Measurements from ENCODE around the gene SMARCD1. TPM values are rescaled to one million over a fixed set of nuclear protein-coding genes. Genes with fewer than 3 reads are reported as not detected.
A peak's percentile ranks its signal among the peaks of the same experiment; 100 is the strongest.

SMARCD1 gene
- total RNA-seq, 1 donor from 2014 or later = 121 TPM

GRCh38 chr12:50111395-50111692, 26.2 kb downstream of the SMARCD1 start:
- H3K4me3 Mint-ChIP-seq = peak overlapping the region; percentile 96
- H3F3A ChIP-seq (ENCODE audit: low read depth) = peaks cover 30% of the 10 kb centered on the region
- peak overlapping the region; percentile 79 for H3K27ac Mint-ChIP-seq
- H3K79me2 ChIP-seq (ENCODE audit: low read depth) = peaks cover 24% of the 10 kb centered on the region
- no peaks in the 10 kb centered on the region for H4K20me1 ChIP-seq (ENCODE audit: low read depth)
- peaks cover 1% of the 10 kb centered on the region for H3K36me3 Mint-ChIP-seq
- peak overlapping the region; percentile 71 for H3K4me2 ChIP-seq
- peaks cover 62% of the 10 kb centered on the region for H3K4me1 Mint-ChIP-seq
- DNase-seq (ENCODE audit: low spot score) = no peak
- H3K36me3 ChIP-seq = no peaks in the 10 kb centered on the region
- H3K9me3 Mint-ChIP-seq = no peaks in the 10 kb centered on the region
- peaks cover 15% of the 10 kb centered on the region for H3K27me3 Mint-ChIP-seq (ENCODE audit: insufficient read depth, low read depth)
- TF ChIP-seq CTCF (IDR thresholded peaks at IDR 0.05) = no peak
- no peak for TF ChIP-seq EZH2phosphoT487 (IDR thresholded peaks at IDR 0.05)
- TF ChIP-seq EZH2 (IDR thresholded peaks at IDR 0.05) = no peak
- no peak overlapping the region for H3K27ac ChIP-seq
- peak overlapping the region; percentile 43 for H3K4me3 ChIP-seq
- H3K27me3 ChIP-seq = no peaks in the 10 kb centered on the region
- H3K4me1 ChIP-seq = peaks cover 22% of the 10 kb centered on the region
- no peak overlapping the region for H3K9ac ChIP-seq
- H3K9me3 ChIP-seq (ENCODE audit: low read depth) = no peaks in the 10 kb centered on the region
- peak overlapping the region; percentile 88 for H2AFZ ChIP-seq (replicated peaks)

GRCh38 chr12:50111693-50112455, 26.7 kb downstream of the SMARCD1 start, which contains the start of gene COX14:
TSS of gene COX14 (plus strand) at chr12:50112236. CDS start at chr12:50120044, 7,808 bp downstream.
- no peaks in the 10 kb centered on the region for H3K27me3 ChIP-seq
- Mint-ChIP-seq H3K4me3 (peak within 1 kb of the TSS; percentile 96), H3K9me3 (no peaks in the 10 kb centered on the region), H3K27me3 (ENCODE audit: insufficient read depth, low read depth) (peaks cover 15% of the 10 kb centered on the region), H3K27ac (peak within 1 kb of the TSS; percentile 79), H3K4me1 (peaks cover 67% of the 10 kb centered on the region), H3K36me3 (peaks cover 1% of the 10 kb centered on the region)
- H3K9ac ChIP-seq = peak within 1 kb of the TSS; percentile 40
- peak within 1 kb of the TSS; percentile 77 for H3K4me3 ChIP-seq
- peaks cover 24% of the 10 kb centered on the region for H3K79me2 ChIP-seq (ENCODE audit: low read depth)
- H3K4me2 ChIP-seq = peak within 1 kb of the TSS; percentile 82
- peak within 1 kb of the TSS; percentile 88 for H2AFZ ChIP-seq (replicated peaks)
- TF ChIP-seq CTCF (IDR thresholded peaks at IDR 0.05) = peak; percentile 97
- TF ChIP-seq EZH2phosphoT487 (IDR thresholded peaks at IDR 0.05) = no peak
- H3K36me3 ChIP-seq = no peaks in the 10 kb centered on the region
- H3F3A ChIP-seq (ENCODE audit: low read depth) = peaks cover 30% of the 10 kb centered on the region
- DNase-seq (ENCODE audit: low spot score) = peak; percentile 100
- H3K9me3 ChIP-seq (ENCODE audit: low read depth) = no peaks in the 10 kb centered on the region
- H3K4me1 ChIP-seq = peaks cover 22% of the 10 kb centered on the region
- H4K20me1 ChIP-seq (ENCODE audit: low read depth) = no peaks in the 10 kb centered on the region
- H3K27ac ChIP-seq = peak within 1 kb of the TSS; percentile 85

- peak overlapping the region; percentile 67 for H3K27ac Mint-ChIP-seq
- no peaks in the 10 kb centered on the region for H3K9me3 Mint-ChIP-seq
- H3K4me3 Mint-ChIP-seq = peak overlapping the region; percentile 96
- peaks cover 64% of the 10 kb centered on the region for H3K4me1 Mint-ChIP-seq
- DNase-seq (ENCODE audit: low spot score) = peak; percentile 86
- Histone ChIP-seq H3K36me3 (no peaks in the 10 kb centered on the region), H3K4me1 (peaks cover 22% of the 10 kb centered on the region), H3K27me3 (no peaks in the 10 kb centered on the region), H3K9ac (peak overlapping the region; percentile 40), H3K4me3 (peak overlapping the region; percentile 77), H3K9me3 (ENCODE audit: low read depth) (no peaks in the 10 kb centered on the region), H3K4me2 (peak overlapping the region; percentile 82), H3K79me2 (ENCODE audit: low read depth) (peaks cover 24% of the 10 kb centered on the region), H3F3A (ENCODE audit: low read depth) (peaks cover 30% of the 10 kb centered on the region), H2AFZ (replicated peaks) (peak overlapping the region; percentile 79), H4K20me1 (ENCODE audit: low read depth) (no peaks in the 10 kb centered on the region), H3K27ac (peak overlapping the region; percentile 85)
- peaks cover 1% of the 10 kb centered on the region for H3K36me3 Mint-ChIP-seq
- TF ChIP-seq CTCF (IDR thresholded peaks at IDR 0.05) = no peak
- TF ChIP-seq EZH2 (IDR thresholded peaks at IDR 0.05) = no peak
- no peak for TF ChIP-seq EZH2phosphoT487 (IDR thresholded peaks at IDR 0.05)
- H3K27me3 Mint-ChIP-seq (ENCODE audit: insufficient read depth, low read depth) = peaks cover 15% of the 10 kb centered on the region
Observed at GRCh38 chr12:50112456-50113218, 27.5 kb downstream of the SMARCD1 start.
